ENCODE measurements around the gene LRRC4C. TPM values are rescaled to one million over a fixed set of nuclear protein-coding genes. Genes with fewer than 3 reads are reported as not detected.

The LRRC4C gene
- total and polyA plus RNA-seq, 2 donors (not counting 3 experiments of a cell fraction or from before 2014, with no cell fraction given): not detected

DNA sequence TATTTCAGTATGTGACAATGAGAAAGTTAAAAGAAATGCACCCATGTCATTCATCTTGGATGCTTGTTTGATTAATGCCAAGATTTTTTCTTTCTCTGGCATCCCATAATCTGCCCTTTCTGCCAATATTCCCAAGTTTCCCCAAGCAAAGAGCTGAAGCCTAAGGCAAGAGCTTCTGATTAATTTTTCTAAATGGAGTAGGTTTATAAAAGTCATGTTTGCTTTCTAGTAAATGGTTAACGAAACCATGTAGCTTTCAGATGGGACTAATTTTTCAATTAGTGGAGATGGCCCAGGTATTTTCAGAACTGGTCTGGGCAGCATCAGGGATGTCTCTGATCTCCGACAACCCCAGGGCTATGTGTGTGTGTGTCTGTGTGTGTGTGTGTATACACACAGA, 55.3 kb downstream of the LRRC4C start:
- Histone ChIP-seq H3K9me3 (replicated peaks; ENCODE audit: control insufficient read depth, insufficient read depth, low read length) (peaks cover 2% of the 10 kb centered on the region), H3K4me3 (replicated peaks in 1 of 3; ENCODE audit: insufficient read depth in 1 of 3, low read depth in 1 of 3, low read length in 3 of 3) (no peak overlapping the region), H3K36me3 (ENCODE audit: control insufficient read depth in 2 of 2, extremely low read depth in 1 of 2, insufficient read depth in 2 of 2, low read length in 2 of 2) (no peaks in the 10 kb centered on the region), H3K79me2 (ENCODE audit: control insufficient read depth, insufficient read depth, low read length) (no peaks in the 10 kb centered on the region), H3K9ac (replicated peaks; ENCODE audit: extremely low read depth, insufficient read depth, low read length) (no peak overlapping the region), H4K20me1 (replicated peaks; ENCODE audit: control insufficient read depth, extremely low read depth, insufficient read depth, low read length) (no peaks in the 10 kb centered on the region), H3K4me2 (ENCODE audit: insufficient read depth, low read length) (no peak overlapping the region), H3K4me1 (ENCODE audit: control insufficient read depth, extremely low read depth, insufficient read depth, low read length) (no peaks in the 10 kb centered on the region), H3K9me1 (replicated peaks; ENCODE audit: control insufficient read depth, extremely low read depth, insufficient read depth, low read length) (no peaks in the 10 kb centered on the region), H3K27ac (ENCODE audit: insufficient read depth, low read depth, low read length) (no peak overlapping the region), H2AFZ (ENCODE audit: low read depth, low read length) (no peak overlapping the region), H3K27me3 (ENCODE audit: control insufficient read depth in 2 of 2, insufficient read depth in 2 of 2, low read length in 2 of 2) (no peaks in the 10 kb centered on the region)
- dilution Hi-C loops (cut with MboI; ENCODE audit: extremely low pct_ligation_motif_present, low sequenced_read_pairs) (no loop called here), intact Hi-C loops (cut with micrococcal nuclease) (no loop called here)
- no peak for FAIRE-seq
- POLR2A ChIA-PET: no interaction called here
- CTCF ChIA-PET: no interaction called here
- TF ChIP-seq FOS (IDR thresholded peaks at IDR 0.05; ENCODE audit: borderline replicate concordance, insufficient read depth, low read length): no peak
- TF ChIP-seq, protein P1, sequence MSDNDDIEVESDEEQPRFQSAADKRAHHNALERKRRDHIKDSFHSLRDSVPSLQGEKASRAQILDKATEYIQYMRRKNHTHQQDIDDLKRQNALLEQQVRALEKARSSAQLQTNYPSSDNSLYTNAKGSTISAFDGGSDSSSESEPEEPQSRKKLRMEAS (IDR thresholded peaks at IDR 0.05; ENCODE audit: insufficient read depth, insufficient read length): no peak
- TF ChIP-seq GATA2 (IDR thresholded peaks at IDR 0.05; ENCODE audit: insufficient read depth, insufficient read length, low read depth, low read length): no peak
- TF ChIP-seq EZH2 (IDR thresholded peaks at IDR 0.05; ENCODE audit: borderline replicate concordance, low read depth, low read length, severe bottlenecking): no peak
- TF ChIP-seq, protein P2, sequence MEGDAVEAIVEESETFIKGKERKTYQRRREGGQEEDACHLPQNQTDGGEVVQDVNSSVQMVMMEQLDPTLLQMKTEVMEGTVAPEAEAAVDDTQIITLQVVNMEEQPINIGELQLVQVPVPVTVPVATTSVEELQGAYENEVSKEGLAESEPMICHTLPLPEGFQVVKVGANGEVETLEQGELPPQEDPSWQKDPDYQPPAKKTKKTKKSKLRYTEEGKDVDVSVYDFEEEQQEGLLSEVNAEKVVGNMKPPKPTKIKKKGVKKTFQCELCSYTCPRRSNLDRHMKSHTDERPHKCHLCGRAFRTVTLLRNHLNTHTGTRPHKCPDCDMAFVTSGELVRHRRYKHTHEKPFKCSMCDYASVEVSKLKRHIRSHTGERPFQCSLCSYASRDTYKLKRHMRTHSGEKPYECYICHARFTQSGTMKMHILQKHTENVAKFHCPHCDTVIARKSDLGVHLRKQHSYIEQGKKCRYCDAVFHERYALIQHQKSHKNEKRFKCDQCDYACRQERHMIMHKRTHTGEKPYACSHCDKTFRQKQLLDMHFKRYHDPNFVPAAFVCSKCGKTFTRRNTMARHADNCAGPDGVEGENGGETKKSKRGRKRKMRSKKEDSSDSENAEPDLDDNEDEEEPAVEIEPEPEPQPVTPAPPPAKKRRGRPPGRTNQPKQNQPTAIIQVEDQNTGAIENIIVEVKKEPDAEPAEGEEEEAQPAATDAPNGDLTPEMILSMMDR (IDR thresholded peaks at IDR 0.05; ENCODE audit: extremely low read depth in 1 of 2, insufficient read depth in 1 of 2, low read depth in 1 of 2, low read length in 2 of 2): no peak
- no peak for TF ChIP-seq POLR2A (IDR thresholded peaks at IDR 0.05; ENCODE audit: low read depth, low read length)
- TF ChIP-seq MYC (IDR thresholded peaks at IDR 0.05; ENCODE audit: low read depth, low read length): no peak
- no peak for TF ChIP-seq JUN (IDR thresholded peaks at IDR 0.05; ENCODE audit: borderline replicate concordance, insufficient read depth, insufficient read length, low read depth)
- TF ChIP-seq POLR2AphosphoS5 (IDR thresholded peaks at IDR 0.05; ENCODE audit: insufficient read depth, low read depth, low read length): no peak
- no TSS peak for BruUV-seq (replicated peaks)
- no peak for DNase-seq (ENCODE audit: low read depth, low spot score)

Measured in endothelial cell of umbilical vein (primary cell).